ENCODE data around the gene HEPHL1.

- TF ChIP-seq CTCF (conservative IDR thresholded peaks at IDR 0.05 in 1 of 2, IDR thresholded peaks at IDR 0.05 in 1 of 2; ENCODE audit: extremely low read depth in 1 of 2, insufficient read depth in 1 of 2, low read depth in 1 of 2, low read length in 2 of 2) (no peak), EZH2 (IDR thresholded peaks at IDR 0.05; ENCODE audit: borderline replicate concordance, low read length) (no peak)
Observed at GRCh38 chr11:94132152-94132558, 111.0 kb downstream of the HEPHL1 start.

All from mammary epithelial cell (primary cell).